HK-2 (cell line): Measurements from ENCODE around the gene HNRNPA2B1.

Experiments used
- DNase-seq: peaks from one replicate; pipeline ENCODE4 v3.0.0-alpha.2; 2018; ENCODE audit not compliant: unreplicated experiment

The HNRNPA2B1 gene

GRCh38 chr7:26200444-26201246 lies at the start of gene HNRNPA2B1:
TSS of gene HNRNPA2B1 (minus strand) at chr7:26200746. CDS start at chr7:26200577, 169 bp downstream.
- DNase-seq, result peak; percentile 98

- no peak for DNase-seq
Observed at GRCh38 chr7:26250239-26250638, 49.7 kb upstream of the HNRNPA2B1 start.

GRCh38 chr7:26245150-26245549 lies 44.6 kb upstream of the HNRNPA2B1 start:
- no peak for DNase-seq

- DNase-seq, result no peak
Observed at GRCh38 chr7:26238032-26238431, 37.5 kb upstream of the HNRNPA2B1 start.

- no peak for DNase-seq
Observed at GRCh38 chr7:26237035-26237807, 36.7 kb upstream of the HNRNPA2B1 start.

- DNase-seq, result no peak
Observed at GRCh38 chr7:26233902-26234511, 33.5 kb upstream of the HNRNPA2B1 start.

GRCh38 chr7:26227987-26228386 lies 27.4 kb upstream of the HNRNPA2B1 start:
- DNase-seq, result no peak

- DNase-seq, result no peak
Observed at GRCh38 chr7:26224359-26224758, 23.8 kb upstream of the HNRNPA2B1 start.

GRCh38 chr7:26216049-26216448 lies 15.5 kb upstream of the HNRNPA2B1 start:
- no peak for DNase-seq

GRCh38 chr7:26213807-26214515 lies 13.4 kb upstream of the HNRNPA2B1 start:
- no peak for DNase-seq

- DNase-seq, result no peak
Observed at GRCh38 chr7:26212921-26213718, 12.6 kb upstream of the HNRNPA2B1 start.

- no peak for DNase-seq
Observed at GRCh38 chr7:26208040-26208439, 7.5 kb upstream of the HNRNPA2B1 start.

GRCh38 chr7:26203016-26203415 lies 2.5 kb upstream of the HNRNPA2B1 start:
- no peak for DNase-seq

GRCh38 chr7:26202019-26202990 lies 1.8 kb upstream of the HNRNPA2B1 start:
- peak; percentile 60 for DNase-seq

- peak; percentile 92 for DNase-seq
Observed at GRCh38 chr7:26201247-26202018, 887 bp upstream of the HNRNPA2B1 start, which contains the start of gene CBX3. TSS of gene CBX3 (plus strand) at chr7:26201745. CDS start at chr7:26202999, 1,254 bp downstream.

- peak; percentile 67 for DNase-seq
Observed at GRCh38 chr7:26200038-26200443, 505 bp downstream of the HNRNPA2B1 start.

- no peak for DNase-seq
Observed at GRCh38 chr7:26199301-26200037, 1.1 kb downstream of the HNRNPA2B1 start.

- DNase-seq, result no peak
Observed at GRCh38 chr7:26198781-26199169, 1.8 kb downstream of the HNRNPA2B1 start.
